Anterior cingulate cortex (tissue), 58 donors: ENCODE measurements around the gene ADAM8.
"Not testable (repeated sequence)": the region's sequence is repeated elsewhere in the genome, so short reads cannot be mapped to it uniquely, and the experiment has no call there.

Experiments
- DNase-seq, 58 donors: peaks; one replicate each; lab custom pipeline; 2025; lab: John Stamatoyannopoulos, UW

Gene ADAM8

GRCh38 chr10:133276435-133277201, at the start of gene ADAM8:
Gene ADAM8, minus strand, starts transcription at chr10:133276868. Its CDS starts 51 bp downstream, at chr10:133276817.
- no peak for DNase-seq

- no peak for DNase-seq
Measured at GRCh38 chr10:133326223-133326551, 49.5 kb upstream of the ADAM8 start.

- no peak for DNase-seq
Measured at GRCh38 chr10:133325440-133326222, 49.0 kb upstream of the ADAM8 start.

- no peak for DNase-seq
Measured at GRCh38 chr10:133324857-133325260, 48.2 kb upstream of the ADAM8 start.

- DNase-seq: peak in 26 of 58 donors; percentile 18 to 79 (median 44)
Measured at GRCh38 chr10:133324198-133324792, 47.6 kb upstream of the ADAM8 start.

GRCh38 chr10:133322064-133322709, 45.5 kb upstream of the ADAM8 start:
- DNase-seq: not testable (repeated sequence)

GRCh38 chr10:133320852-133321422, 44.3 kb upstream of the ADAM8 start:
- DNase-seq: not testable (repeated sequence)

- DNase-seq: peak in 20 of 58 donors; percentile 9 to 66 (median 28)
Measured at GRCh38 chr10:133318494-133319127, 41.9 kb upstream of the ADAM8 start.

GRCh38 chr10:133316732-133317131, 40.1 kb upstream of the ADAM8 start:
- no peak for DNase-seq

- DNase-seq: no peak
Measured at GRCh38 chr10:133316266-133316665, 39.6 kb upstream of the ADAM8 start.

GRCh38 chr10:133315847-133316246, 39.2 kb upstream of the ADAM8 start:
- no peak for DNase-seq

- no peak for DNase-seq
Measured at GRCh38 chr10:133314911-133315310, 38.2 kb upstream of the ADAM8 start.

GRCh38 chr10:133313192-133313591, 36.5 kb upstream of the ADAM8 start:
- DNase-seq: no peak

- DNase-seq: no peak
Measured at GRCh38 chr10:133312769-133313145, 36.1 kb upstream of the ADAM8 start.

- no peak for DNase-seq
Measured at GRCh38 chr10:133312016-133312768, 35.5 kb upstream of the ADAM8 start.

GRCh38 chr10:133311570-133311969, 34.9 kb upstream of the ADAM8 start:
- no peak for DNase-seq

- DNase-seq: no peak
Measured at GRCh38 chr10:133310789-133311188, 34.1 kb upstream of the ADAM8 start.

GRCh38 chr10:133310399-133310755, 33.7 kb upstream of the ADAM8 start:
- no peak for DNase-seq

GRCh38 chr10:133309720-133310398, 33.2 kb upstream of the ADAM8 start:
- no peak for DNase-seq
